Measurements from ENCODE around the gene FUT8. TPM values are rescaled to one million over a fixed set of nuclear protein-coding genes. Genes with fewer than 3 reads are reported as not detected.

FUT8 gene
- total RNA-seq, 1 experiment from 2014 or later: 42.3 TPM

DNA sequence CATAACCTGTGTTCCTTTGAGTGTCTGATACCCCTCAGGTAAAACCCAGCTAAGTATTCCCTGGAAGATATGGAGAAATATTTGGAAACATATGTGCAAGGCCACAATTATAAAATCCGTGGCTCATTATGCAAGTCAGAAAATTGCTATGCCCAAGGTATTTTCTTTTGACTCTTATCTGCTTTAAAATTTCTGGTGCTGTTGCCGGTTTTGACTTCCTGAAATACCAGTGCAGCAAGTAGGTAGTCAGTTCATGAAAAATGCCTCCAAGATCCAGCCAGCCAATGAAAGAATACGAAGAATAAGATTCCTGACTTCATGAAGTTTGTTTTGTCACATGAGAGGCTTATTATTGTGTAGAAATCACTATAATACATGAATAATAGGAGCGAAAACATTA is 20.2 kb upstream of the FUT8 start:
- Histone ChIP-seq H3K27ac (ENCODE audit: low read depth, low read length) (no peak overlapping the region), H3K4me2 (ENCODE audit: low read length) (no peak overlapping the region), H3K9ac (ENCODE audit: low read length) (no peak overlapping the region), H3K9me2 (ENCODE audit: insufficient read depth) (no peaks in the 10 kb centered on the region), H3K27me3 (ENCODE audit: insufficient read depth, low read length) (no peaks in the 10 kb centered on the region), H3K79me2 (ENCODE audit: insufficient read depth, low read length) (no peaks in the 10 kb centered on the region), H3K9me3 (ENCODE audit: control insufficient read depth in 1 of 2, insufficient read depth in 1 of 2, low read depth in 1 of 2, low read length in 2 of 2) (peaks cover 5 to 7% of the 10 kb centered on the region in 2 experiments; a peak in 2 of 4 replicates), H3K36me3 (ENCODE audit: control insufficient read depth in 1 of 2, insufficient read depth in 2 of 2, low read length in 2 of 2) (no peaks in the 10 kb centered on the region), H3K4me3 (replicated peaks in 1 of 2; ENCODE audit: low read depth in 1 of 2, low read length in 2 of 2) (no peak overlapping the region), H4K20me1 (ENCODE audit: insufficient read depth) (no peaks in the 10 kb centered on the region), H2AFZ (ENCODE audit: low read depth, low read length, poor library complexity, severe bottlenecking) (no peak overlapping the region), H3K4me1 (ENCODE audit: control insufficient read depth in 1 of 2, insufficient read depth in 2 of 2, low read length in 2 of 2) (no peaks in the 10 kb centered on the region)
- ChIA-PET CTCF (no interaction called here), RAD21 (ENCODE audit: low non-redundant PET in 1 of 2, low total read pairs in 2 of 2, uncharacterized antibody in 2 of 2, unreplicated experiment in 2 of 2) (no interaction called here), POLR2A (no interaction called here)
- intact Hi-C loops (cut with micrococcal nuclease): no loop called here
- DNase-seq (ENCODE audit: low read depth, low spot score) (no peak), ATAC-seq (no peak)
- no peak for TF ChIP-seq EZH2phosphoT487 (IDR thresholded peaks at IDR 0.05; ENCODE audit: borderline replicate concordance)
- no peak for TF ChIP-seq FOSL1 (IDR thresholded peaks at IDR 0.05; ENCODE audit: low read depth)
- TF ChIP-seq EZH2 (IDR thresholded peaks at IDR 0.05): no peak
- TF ChIP-seq, protein P1, sequence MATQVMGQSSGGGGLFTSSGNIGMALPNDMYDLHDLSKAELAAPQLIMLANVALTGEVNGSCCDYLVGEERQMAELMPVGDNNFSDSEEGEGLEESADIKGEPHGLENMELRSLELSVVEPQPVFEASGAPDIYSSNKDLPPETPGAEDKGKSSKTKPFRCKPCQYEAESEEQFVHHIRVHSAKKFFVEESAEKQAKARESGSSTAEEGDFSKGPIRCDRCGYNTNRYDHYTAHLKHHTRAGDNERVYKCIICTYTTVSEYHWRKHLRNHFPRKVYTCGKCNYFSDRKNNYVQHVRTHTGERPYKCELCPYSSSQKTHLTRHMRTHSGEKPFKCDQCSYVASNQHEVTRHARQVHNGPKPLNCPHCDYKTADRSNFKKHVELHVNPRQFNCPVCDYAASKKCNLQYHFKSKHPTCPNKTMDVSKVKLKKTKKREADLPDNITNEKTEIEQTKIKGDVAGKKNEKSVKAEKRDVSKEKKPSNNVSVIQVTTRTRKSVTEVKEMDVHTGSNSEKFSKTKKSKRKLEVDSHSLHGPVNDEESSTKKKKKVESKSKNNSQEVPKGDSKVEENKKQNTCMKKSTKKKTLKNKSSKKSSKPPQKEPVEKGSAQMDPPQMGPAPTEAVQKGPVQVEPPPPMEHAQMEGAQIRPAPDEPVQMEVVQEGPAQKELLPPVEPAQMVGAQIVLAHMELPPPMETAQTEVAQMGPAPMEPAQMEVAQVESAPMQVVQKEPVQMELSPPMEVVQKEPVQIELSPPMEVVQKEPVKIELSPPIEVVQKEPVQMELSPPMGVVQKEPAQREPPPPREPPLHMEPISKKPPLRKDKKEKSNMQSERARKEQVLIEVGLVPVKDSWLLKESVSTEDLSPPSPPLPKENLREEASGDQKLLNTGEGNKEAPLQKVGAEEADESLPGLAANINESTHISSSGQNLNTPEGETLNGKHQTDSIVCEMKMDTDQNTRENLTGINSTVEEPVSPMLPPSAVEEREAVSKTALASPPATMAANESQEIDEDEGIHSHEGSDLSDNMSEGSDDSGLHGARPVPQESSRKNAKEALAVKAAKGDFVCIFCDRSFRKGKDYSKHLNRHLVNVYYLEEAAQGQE (IDR thresholded peaks at IDR 0.05; ENCODE audit: low read depth): no peak
- no peak for TF ChIP-seq POLR2A (IDR thresholded peaks at IDR 0.05; ENCODE audit: borderline replicate concordance, extremely low read depth, insufficient read depth, insufficient read length)
- TF ChIP-seq CTCF (IDR thresholded peaks at IDR 0.05 in 2 of 3, conservative IDR thresholded peaks at IDR 0.05 in 1 of 3; ENCODE audit: borderline replicate concordance in 1 of 3, insufficient read depth in 1 of 3, low read depth in 2 of 3, low read length in 2 of 3): no peak
- no peak for TF ChIP-seq ZNF274 (IDR thresholded peaks at IDR 0.05; ENCODE audit: low read depth, low read length)
- no peak for TF ChIP-seq CEBPB (IDR thresholded peaks at IDR 0.05; ENCODE audit: low read depth)
- TF ChIP-seq SP1 (IDR thresholded peaks at IDR 0.05; ENCODE audit: low read depth): no peak
- TF ChIP-seq, protein P2, sequence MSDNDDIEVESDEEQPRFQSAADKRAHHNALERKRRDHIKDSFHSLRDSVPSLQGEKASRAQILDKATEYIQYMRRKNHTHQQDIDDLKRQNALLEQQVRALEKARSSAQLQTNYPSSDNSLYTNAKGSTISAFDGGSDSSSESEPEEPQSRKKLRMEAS (IDR thresholded peaks at IDR 0.05): no peak
- TF ChIP-seq, protein P3, sequence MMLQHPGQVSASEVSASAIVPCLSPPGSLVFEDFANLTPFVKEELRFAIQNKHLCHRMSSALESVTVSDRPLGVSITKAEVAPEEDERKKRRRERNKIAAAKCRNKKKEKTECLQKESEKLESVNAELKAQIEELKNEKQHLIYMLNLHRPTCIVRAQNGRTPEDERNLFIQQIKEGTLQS (IDR thresholded peaks at IDR 0.05): no peak
- no peak for TF ChIP-seq SIN3A (IDR thresholded peaks at IDR 0.05; ENCODE audit: low read depth)
- no TSS peak for BruUV-seq (replicated peaks)

Data from HCT116 (cell line).